GM15510 (cell line): ENCODE measurements around the gene ALLC.

ENCODE experiments used
- POLR2A ChIP-seq: IDR thresholded peaks from 3 replicates; pipeline ENCODE4 v1.6.1; 2011; ENCODE audit warnings: borderline replicate concordance; ENCODE audit not compliant: insufficient read length; ENCODE audit errors: extremely low read depth

Gene ALLC

DNA sequence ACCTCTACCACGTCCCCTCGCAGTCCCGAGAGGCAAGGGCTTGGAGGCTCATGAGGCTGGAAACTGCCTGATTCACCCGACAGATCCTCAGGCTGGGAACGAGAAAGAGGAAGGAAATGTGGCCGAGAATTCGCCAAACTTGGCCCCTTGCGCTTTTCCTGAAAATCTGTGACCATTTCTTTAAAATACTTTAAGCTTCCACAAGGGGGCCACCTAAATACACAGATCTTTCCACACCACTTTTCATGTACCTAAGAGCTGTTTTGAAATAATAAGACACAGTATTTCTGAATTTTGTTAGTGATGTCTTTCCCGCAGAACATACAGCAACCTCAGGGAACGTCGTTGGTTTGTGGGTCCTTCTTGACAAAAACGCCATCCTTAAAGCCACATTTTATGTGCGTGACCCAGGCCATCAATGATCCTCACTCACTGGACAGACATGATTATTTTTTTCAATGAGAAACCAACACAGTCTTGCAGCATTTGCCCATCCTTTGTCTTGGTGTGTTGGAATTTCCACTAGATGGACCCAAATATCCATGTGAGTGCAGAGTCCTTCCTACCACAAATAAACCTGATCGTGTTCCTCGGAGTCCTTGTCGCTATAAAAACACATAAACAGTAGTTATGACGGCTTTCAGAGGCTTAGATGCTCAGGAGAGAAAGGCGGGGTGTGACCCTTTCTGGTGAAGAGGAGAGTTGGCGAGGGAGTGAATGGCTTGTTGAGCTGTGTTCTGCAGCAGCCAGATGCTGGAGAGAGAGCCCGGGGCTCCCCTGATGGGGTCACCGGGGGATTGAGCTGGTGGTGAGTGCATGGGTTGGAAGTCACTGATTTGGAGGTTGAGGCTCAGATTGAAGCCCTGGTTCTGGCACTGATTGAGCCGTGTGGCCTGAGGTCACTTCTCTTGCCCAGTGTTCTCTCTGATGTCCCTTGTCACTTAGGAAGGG is 70.4 kb downstream of the ALLC start:
- TF ChIP-seq POLR2A, result no peak

DNA sequence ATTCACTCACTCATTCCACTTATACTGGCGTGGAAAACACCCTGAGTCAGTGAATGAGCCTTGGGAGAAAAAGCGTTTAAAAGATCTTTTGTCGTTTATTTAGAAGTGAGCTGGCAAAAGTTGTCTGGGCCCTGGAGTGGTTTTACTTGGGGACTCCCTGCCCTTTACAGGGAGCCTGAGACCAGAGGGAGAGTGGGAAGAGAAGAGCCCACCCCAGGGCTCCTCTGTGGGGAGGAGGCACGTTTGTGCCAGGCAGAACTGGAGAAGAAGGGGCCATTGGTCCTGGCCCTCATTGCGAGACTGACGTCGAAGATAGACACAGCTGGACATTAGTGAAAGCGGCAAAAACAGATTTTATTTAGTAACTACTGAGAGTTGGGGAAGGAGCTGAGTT is 71.1 kb downstream of the ALLC start:
- no peak for TF ChIP-seq POLR2A

DNA sequence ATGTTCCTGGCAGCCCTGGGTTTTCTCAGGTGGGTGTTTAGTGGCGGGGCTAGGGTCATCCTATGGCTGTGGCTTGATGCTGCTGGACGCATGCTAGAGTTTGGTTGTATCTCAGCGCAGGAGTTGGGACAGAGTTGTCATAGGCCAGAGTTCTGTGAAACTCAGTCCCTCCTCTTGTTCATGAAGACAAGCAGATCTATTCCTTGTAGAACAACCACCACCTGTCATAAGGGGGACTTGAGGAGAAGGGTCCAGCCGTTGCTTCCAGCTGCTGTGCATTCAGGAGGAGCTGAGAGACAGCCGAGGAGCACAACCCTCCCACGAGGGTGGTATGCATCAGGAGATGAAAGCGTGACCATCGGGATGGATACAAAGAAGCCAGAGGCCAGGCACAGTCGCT is 71.8 kb downstream of the ALLC start:
- TF ChIP-seq POLR2A, result no peak

DNA sequence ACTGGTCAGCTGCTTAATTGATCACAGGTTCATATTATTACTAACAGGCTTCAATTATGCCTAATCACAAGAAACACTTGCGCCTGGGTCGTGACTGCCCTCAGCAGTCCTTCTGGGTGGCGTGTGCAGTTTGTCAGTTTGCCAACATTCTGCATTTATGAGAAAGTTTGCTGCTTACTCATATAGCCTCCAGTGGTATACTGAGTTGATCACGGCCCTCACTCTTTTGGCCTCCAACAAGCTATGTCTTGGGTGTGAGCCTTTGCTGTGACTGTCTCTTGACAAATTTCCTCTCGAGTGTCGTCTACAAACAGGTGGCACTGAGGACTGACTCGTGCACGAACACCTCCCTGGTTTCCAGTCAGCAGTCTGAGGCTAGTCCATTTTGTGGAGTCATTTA is 72.6 kb downstream of the ALLC start:
- no peak for TF ChIP-seq POLR2A

GRCh38 chr2:3731829-3732228 is 73.8 kb downstream of the ALLC start:
- TF ChIP-seq POLR2A, result no peak

GRCh38 chr2:3736112-3736511 is 78.1 kb downstream of the ALLC start:
- no peak for TF ChIP-seq POLR2A

GRCh38 chr2:3737128-3737527 is 79.1 kb downstream of the ALLC start:
- no peak for TF ChIP-seq POLR2A

GRCh38 chr2:3738454-3738853 is 80.5 kb downstream of the ALLC start:
- no peak for TF ChIP-seq POLR2A

DNA sequence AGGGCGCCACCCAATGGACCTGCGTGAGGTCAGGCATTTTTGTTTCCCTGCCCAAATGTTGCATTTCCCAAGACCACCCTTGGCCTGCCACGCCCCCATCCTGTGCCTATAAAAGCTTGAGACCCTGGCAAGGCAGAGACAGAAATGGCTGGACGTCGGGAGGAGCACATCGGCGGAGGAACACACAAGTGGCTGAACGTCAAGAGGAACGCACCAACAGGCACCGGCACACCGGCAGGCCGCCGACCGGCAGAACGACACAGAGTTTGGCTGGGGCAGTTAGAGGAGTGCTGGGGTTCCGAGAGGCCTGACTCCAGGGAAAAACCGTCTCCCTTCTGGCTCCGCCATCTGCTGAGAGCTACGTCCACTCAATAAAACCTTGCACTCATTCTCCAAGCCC is 81.3 kb downstream of the ALLC start:
- TF ChIP-seq POLR2A, result no peak

DNA sequence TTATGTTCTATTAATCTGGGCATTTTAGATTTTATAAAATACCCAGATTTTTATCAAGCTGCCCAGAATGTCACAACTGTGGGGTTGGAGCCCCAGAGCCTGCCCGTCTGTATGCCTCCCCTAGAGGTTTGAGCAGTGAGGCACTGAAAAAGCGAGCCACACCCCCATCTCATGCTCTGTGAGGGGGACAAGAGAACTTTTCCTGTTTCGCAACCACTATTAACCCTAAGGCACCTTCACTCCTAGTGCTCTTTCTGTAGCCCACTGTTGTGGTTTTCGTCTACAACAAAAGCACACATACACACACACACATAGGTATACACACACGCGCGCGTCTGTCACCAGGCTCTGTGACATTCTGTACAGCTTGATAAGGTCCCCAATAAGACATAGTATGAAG is 83.4 kb downstream of the ALLC start:
- TF ChIP-seq POLR2A, result no peak

GRCh38 chr2:3741867-3742602 is 84.0 kb downstream of the ALLC start:
- no peak for TF ChIP-seq POLR2A

DNA sequence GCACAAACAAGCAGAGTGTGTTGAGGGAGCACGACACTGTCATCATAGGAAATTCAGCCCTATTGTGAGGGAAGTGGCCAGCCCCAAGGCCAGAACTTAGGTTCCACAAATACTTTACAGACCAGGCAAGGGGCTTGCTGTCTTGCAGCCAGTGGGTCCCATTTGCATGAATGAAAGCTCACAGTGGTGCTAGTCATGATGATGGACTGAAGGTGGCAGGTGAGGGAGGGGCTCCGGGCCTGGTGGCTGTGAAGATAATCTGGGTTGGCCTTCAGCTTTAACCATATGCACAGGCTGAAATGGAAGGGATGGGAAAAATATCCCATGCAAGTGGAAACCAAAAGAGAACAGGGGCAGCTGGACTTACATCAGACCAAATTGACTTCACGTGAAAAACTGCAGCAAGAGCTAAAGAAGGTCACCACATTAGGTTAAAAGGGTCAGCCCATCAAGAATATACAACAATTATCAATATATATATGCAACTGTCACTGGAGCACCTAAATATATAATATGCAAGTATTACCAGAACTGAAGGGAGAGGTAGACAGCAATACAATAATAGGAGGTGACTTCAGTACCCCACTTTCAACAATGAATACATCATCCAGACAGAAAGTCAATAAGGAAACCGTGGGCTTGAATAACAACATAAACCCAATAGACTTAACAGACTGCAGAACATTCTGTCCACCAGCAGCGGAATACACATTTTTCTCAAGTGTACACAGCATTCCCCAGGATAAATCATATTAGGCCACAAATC is 84.9 kb downstream of the ALLC start:
- TF ChIP-seq POLR2A, result no peak

- TF ChIP-seq POLR2A, result no peak
Observed at GRCh38 chr2:3743951-3744555, 86.1 kb downstream of the ALLC start.

DNA sequence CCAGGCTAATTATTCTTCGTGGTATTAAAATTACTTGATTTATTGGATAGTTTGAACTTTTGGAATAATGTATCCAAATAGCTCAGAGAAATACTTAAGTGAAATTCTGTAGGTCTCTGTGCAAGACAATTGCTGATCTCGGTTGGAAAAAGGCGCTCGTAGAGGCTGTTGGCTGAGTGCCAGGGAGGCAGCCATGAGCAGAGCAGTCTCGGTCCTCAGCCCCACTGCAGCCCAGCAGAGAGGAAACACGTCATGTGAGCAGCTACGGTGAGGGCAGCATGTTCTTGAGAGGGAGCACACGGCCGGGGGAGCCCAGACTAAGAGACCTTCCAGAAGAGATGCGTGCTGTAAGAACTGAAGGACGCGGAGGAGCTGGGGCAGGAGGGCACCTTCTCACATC is 87.9 kb downstream of the ALLC start:
- TF ChIP-seq POLR2A, result no peak
